Spleen (tissue), 11 donors: ENCODE measurements around the gene RETREG1. TPM values are rescaled to one million over a fixed set of nuclear protein-coding genes. Genes with fewer than 3 reads are reported as not detected.

ENCODE experiments used
- DNase-seq: peaks from one replicate; pipeline ENCODE4 v3.0.0-alpha.2; 2020
- H3K27ac ChIP-seq, 8 donors: fragments of 200-600 bp; sonication (generic) in 7 of 8; 1 replicate in 4 of 8; 2 replicates in 4 of 8; pipeline versions ENCODE4 v1.5.0 to v1.8.0; 2016 to 2021; ENCODE audit warnings: inconsistent platforms in 4 of 8, mild to moderate bottlenecking in 4 of 8, moderate library complexity in 1 of 8
- H3K27me3 ChIP-seq, 7 donors: fragments of 200-600 bp; sonication (generic) in 6 of 7; replicated peaks in 1 of 7; 1 replicate in 4 of 7; 2 replicates in 3 of 7; pipeline versions ENCODE4 v1.5.0 to v1.8.0; 2016 to 2021; ENCODE audit warnings: inconsistent platforms in 3 of 7, mild to moderate bottlenecking in 1 of 7
- H3K36me3 ChIP-seq, 6 donors: fragments of 200-600 bp; sonication (generic) in 5 of 6; 1 replicate in 4 of 6; 2 replicates in 2 of 6; pipeline versions ENCODE4 v1.5.0 to v1.8.0; 2016 to 2021; ENCODE audit warnings: inconsistent platforms in 2 of 6
- H3K4me1 ChIP-seq, 6 donors: fragments of 200-600 bp; sonication (generic) in 5 of 6; 1 replicate in 3 of 6; 2 replicates in 3 of 6; pipeline versions ENCODE4 v1.5.0 to v1.8.0; 2016 to 2021; ENCODE audit warnings: inconsistent platforms in 3 of 6
- H3K4me3 ChIP-seq, 8 donors: fragments of 200-600 bp; sonication (generic) in 7 of 8; 1 replicate in 4 of 8; 2 replicates in 4 of 8; pipeline versions ENCODE4 v1.5.0 to v1.8.0; 2016 to 2021; ENCODE audit warnings: inconsistent platforms in 4 of 8, mild to moderate bottlenecking in 4 of 8, moderate library complexity in 2 of 8
- H3K9me3 ChIP-seq, 8 donors: fragments of 200-600 bp; sonication (generic) in 7 of 8; 1 replicate in 4 of 8; 2 replicates in 4 of 8; pipeline versions ENCODE4 v1.5.0 to v1.8.0; 2016 to 2021; ENCODE audit warnings: inconsistent platforms in 4 of 8
- POLR2A ChIP-seq, 3 donors: fragments of 450-650 bp; IDR thresholded peaks; one replicate each; pipeline ENCODE4 v1.5.1; 2017; ENCODE audit warnings: antibody characterized with exemption in 3 of 3, mild to moderate bottlenecking in 1 of 3
- POLR2AphosphoS5 ChIP-seq, 3 donors: sonication (generic); formaldehyde crosslinking; IDR thresholded peaks; one replicate each; pipeline ENCODE4 v1.5.1; 2017; ENCODE audit warnings: antibody characterized with exemption in 3 of 3
- WGBS, 5 donors: extraction: QIAGEN DNeasy Blood & Tissue Kit in 3 of 5; methylation state at CpG; one replicate each; pipeline versions ENCODE4 v1.1.5 to v1.1.7; 2013 to 2018; 5-methylcytosine and 5-hydroxymethylcytosine counted together
- intact Hi-C: fragments of 100-400 bp; cut with DNase I; formaldehyde crosslinking; loops from one replicate; pipeline ENCODE4 v1.15.0; 2023; ENCODE audit warnings: low total_unique reads
- polyA plus RNA-seq, 3 donors: library from polyadenylated mRNA; stranded (reverse); fragments of 200-250 nt; gene quantifications; one replicate each; pipeline ENCODE4 v1.2.1, GENCODE V29; 2013
- total RNA-seq, 7 donors: library from RNA; depleted of rRNA in 3 of 7; stranded (reverse); fragments of >200 nt in 3 of 7; fragmentation: NEBNext Ultra II Directional in 4 of 7; extraction: Animal tissue kit (Norgen Biotek cat#: 25700) in 4 of 7; gene quantifications; one replicate each; pipeline versions ENCODE4 v1.1.0 to v1.2.1, GENCODE V29; 2016 to 2021
- TF ChIP-seq, protein P1 (sequence below), 11 experiments: fragments of 200-600 bp in 7 of 11; fragments of 450-650 bp in 4 of 11; sonication (generic) in 4 of 11; IDR thresholded peaks in 8 of 11; conservative IDR thresholded peaks in 3 of 11; 1 replicate in 7 of 11; 2 replicates in 4 of 11; pipeline versions ENCODE4 v1.4.0 to v1.8.0; 2016 to 2021; ENCODE audit warnings: antibody characterized with exemption in 11 of 11, inconsistent platforms in 4 of 11, mild to moderate bottlenecking in 1 of 11
- donor health status: healthy with polysubstance abuse.
- donor health status: DM: no; HTN: no; CAD: no; lungs with moderate emphysema.
- donor health status: DM: no; HTN: no; CAD: no.
- donor health status: Bipolar disorder and iron deficiency.
- donor health status: healthy.
- donor health status: DM: no; HTN: no; CAD: no.
- donor health status: DM: yes; HTN: yes; CAD: no.

RETREG1 gene
- total and polyA plus RNA-seq, 10 donors: 2.5 to 9.0 (median 5.1) TPM

DNA sequence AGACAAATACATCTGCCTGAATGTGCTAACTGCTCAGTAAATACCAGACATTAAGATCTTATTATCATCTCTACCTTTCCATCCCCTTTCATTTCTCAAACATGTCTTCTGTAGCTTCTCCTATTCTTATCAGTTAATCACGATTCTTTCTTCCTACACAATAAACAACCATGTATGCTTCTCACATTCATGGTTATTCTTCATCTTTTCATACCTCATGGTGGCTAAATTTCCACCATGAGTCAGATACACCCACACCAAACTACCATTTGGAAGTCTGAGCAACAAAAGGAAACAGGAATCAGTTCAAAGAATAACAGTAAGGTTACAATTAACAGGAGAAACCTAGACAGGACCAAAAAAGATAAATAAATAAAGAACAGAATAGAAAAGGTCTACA, 158.9 kb downstream of the RETREG1 start:
- 57 to 73% (median 71%) methylated on average over 1 of the region's 1 CpG for WGBS, 5 donors
- Histone ChIP-seq H3K36me3 (peaks cover 0 to 100% (median 61%) of the 10 kb centered on the region in 6 donors), H3K4me3 (no peak overlapping the region), H3K4me1 (peaks cover 19 to 85% (median 60%) of the 10 kb centered on the region in 6 donors), H3K9me3 (no peaks in the 10 kb centered on the region), H3K27me3 (no peaks in the 10 kb centered on the region), H3K27ac (no peak overlapping the region)
- no peak for DNase-seq
- TF ChIP-seq POLR2AphosphoS5 (IDR thresholded peaks at IDR 0.05): no peak
- TF ChIP-seq, protein P1, sequence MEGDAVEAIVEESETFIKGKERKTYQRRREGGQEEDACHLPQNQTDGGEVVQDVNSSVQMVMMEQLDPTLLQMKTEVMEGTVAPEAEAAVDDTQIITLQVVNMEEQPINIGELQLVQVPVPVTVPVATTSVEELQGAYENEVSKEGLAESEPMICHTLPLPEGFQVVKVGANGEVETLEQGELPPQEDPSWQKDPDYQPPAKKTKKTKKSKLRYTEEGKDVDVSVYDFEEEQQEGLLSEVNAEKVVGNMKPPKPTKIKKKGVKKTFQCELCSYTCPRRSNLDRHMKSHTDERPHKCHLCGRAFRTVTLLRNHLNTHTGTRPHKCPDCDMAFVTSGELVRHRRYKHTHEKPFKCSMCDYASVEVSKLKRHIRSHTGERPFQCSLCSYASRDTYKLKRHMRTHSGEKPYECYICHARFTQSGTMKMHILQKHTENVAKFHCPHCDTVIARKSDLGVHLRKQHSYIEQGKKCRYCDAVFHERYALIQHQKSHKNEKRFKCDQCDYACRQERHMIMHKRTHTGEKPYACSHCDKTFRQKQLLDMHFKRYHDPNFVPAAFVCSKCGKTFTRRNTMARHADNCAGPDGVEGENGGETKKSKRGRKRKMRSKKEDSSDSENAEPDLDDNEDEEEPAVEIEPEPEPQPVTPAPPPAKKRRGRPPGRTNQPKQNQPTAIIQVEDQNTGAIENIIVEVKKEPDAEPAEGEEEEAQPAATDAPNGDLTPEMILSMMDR (IDR thresholded peaks at IDR 0.05 in 8 of 11, conservative IDR thresholded peaks at IDR 0.05 in 3 of 11): peak in 1 of 11 experiments; percentile 13
- no peak for TF ChIP-seq POLR2A (IDR thresholded peaks at IDR 0.05)
- intact Hi-C loops: loop anchor here (10.0 kb wide), 1 partner anchor 293 kb away; no protein-coding TSS in a partner anchor

DNA sequence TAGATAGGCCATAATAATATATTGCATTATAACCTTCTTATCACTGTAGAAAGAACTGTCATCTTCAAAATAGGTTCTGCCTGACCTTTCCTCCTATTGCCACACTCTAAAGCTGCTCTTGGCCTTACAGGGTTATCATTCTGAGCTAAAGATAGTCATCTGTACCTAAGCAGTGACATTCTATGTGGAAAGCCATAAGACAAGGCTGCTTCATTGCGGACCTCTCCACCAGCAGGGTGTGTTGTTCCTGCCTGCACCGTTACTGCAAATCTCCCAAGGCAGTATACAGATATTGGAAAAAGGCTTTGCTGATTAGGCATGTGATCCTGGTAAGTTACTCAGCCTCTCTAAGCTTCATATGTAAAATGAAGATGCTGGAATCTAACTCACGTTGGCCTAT, 159.3 kb downstream of the RETREG1 start:
- Histone ChIP-seq H3K4me3 (no peak overlapping the region), H3K27me3 (no peaks in the 10 kb centered on the region), H3K27ac (no peak overlapping the region), H3K4me1 (peaks cover 17 to 81% (median 56%) of the 10 kb centered on the region in 6 donors), H3K9me3 (no peaks in the 10 kb centered on the region), H3K36me3 (peaks cover 0 to 100% (median 61%) of the 10 kb centered on the region in 6 donors)
- no peak for DNase-seq
- intact Hi-C loops: loop anchor here (10.0 kb wide), 1 partner anchor 293 kb away; no protein-coding TSS in a partner anchor
- TF ChIP-seq POLR2AphosphoS5 (IDR thresholded peaks at IDR 0.05) (no peak), POLR2A (IDR thresholded peaks at IDR 0.05) (no peak)
- TF ChIP-seq, protein P1 (IDR thresholded peaks at IDR 0.05 in 8 of 11, conservative IDR thresholded peaks at IDR 0.05 in 3 of 11): no peak
- WGBS, 5 donors: 77 to 90% (median 83%) methylated on average over 3 of the region's 3 CpGs

DNA sequence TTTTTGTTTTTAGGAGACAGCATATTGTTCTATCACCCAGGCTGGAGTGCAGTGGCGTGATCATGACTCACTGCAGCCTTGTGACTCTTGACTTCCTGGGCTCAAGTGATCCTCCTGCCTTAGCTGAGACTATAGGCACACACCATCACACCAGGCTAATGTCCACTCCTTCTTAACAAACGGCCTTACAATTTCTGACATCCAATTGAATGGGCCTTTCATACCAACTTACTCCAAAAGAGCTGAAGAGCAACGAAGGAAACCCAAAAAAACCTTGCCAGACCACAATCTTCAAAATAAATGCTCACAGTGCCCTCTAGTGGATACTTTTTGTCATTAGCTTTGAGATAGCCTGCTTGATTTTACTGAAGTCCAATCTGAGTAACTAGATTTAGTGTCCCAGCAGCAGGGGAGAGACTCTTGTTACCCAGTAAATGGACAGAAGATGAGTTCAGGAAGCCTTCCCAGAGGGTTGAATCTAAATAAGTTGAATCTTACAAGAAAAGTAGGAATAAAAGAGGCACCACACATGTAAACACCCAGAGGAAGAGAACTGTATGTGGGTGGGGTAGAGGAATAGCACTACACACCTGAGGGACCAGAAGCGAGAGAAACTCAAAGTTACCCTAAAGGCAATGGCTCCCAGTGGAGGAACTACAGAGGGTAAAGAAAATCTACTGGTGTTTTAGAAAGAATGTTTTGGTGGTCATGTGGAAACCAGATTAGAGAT, 160.5 kb downstream of the RETREG1 start:
- H3K4me1 ChIP-seq: peaks cover 11 to 69% (median 45%) of the 10 kb centered on the region in 6 donors
- WGBS, 5 donors: 36 to 54% (median 44%) methylated on average over 4 of the region's 4 CpGs
- no peak for TF ChIP-seq POLR2AphosphoS5 (IDR thresholded peaks at IDR 0.05)
- TF ChIP-seq, protein P1 (IDR thresholded peaks at IDR 0.05 in 8 of 11, conservative IDR thresholded peaks at IDR 0.05 in 3 of 11): peak; percentile 32 to 77 (median 66)
- peak overlapping the region in 1 of 8 donors; percentile 21 for H3K27ac ChIP-seq
- H3K27me3 ChIP-seq: no peaks in the 10 kb centered on the region
- H3K4me3 ChIP-seq: no peak overlapping the region
- DNase-seq: no peak
- H3K36me3 ChIP-seq: peaks cover 0 to 100% (median 61%) of the 10 kb centered on the region in 6 donors
- no peaks in the 10 kb centered on the region for H3K9me3 ChIP-seq
- intact Hi-C loops: loop anchor here (10.0 kb wide), 1 partner anchor 291 kb away; no protein-coding TSS in a partner anchor

DNA sequence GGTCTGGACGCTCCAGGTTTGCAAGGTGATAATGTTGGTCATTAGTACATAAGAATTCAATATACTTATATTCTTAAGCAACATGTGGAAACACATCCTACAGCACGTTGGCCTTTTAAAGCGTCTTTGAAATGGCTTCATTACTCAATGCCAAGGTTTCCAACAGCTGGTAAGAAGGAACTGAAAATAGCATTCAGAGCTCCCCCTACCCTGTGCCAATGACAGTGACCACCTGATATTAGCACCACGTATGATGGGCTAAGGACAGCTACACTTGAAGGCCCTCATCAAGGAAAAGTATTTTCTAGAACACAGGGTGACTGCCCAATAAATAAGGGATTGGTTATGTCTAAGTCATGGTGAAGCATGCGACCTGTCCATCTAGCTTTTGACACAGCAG, 161.1 kb downstream of the RETREG1 start:
- H3K27ac ChIP-seq: peak overlapping the region in 1 of 8 donors; percentile 21
- H3K27me3 ChIP-seq: no peaks in the 10 kb centered on the region
- no peak for DNase-seq
- peaks cover 11 to 63% (median 39%) of the 10 kb centered on the region in 6 donors for H3K4me1 ChIP-seq
- 64 to 81% (median 70%) methylated on average over 5 of the region's 5 CpGs for WGBS, 5 donors
- TF ChIP-seq, protein P1 (IDR thresholded peaks at IDR 0.05 in 8 of 11, conservative IDR thresholded peaks at IDR 0.05 in 3 of 11): no peak
- TF ChIP-seq POLR2A (IDR thresholded peaks at IDR 0.05) (no peak), POLR2AphosphoS5 (IDR thresholded peaks at IDR 0.05) (no peak)
- intact Hi-C loops: loop anchor here (10.0 kb wide), 1 partner anchor 291 kb away; no protein-coding TSS in a partner anchor
- H3K9me3 ChIP-seq: no peaks in the 10 kb centered on the region
- H3K36me3 ChIP-seq: peaks cover 0 to 100% (median 62%) of the 10 kb centered on the region in 6 donors
- no peak overlapping the region for H3K4me3 ChIP-seq
